Measurements from ENCODE around the gene GABRB1.

Gene GABRB1

DNA sequence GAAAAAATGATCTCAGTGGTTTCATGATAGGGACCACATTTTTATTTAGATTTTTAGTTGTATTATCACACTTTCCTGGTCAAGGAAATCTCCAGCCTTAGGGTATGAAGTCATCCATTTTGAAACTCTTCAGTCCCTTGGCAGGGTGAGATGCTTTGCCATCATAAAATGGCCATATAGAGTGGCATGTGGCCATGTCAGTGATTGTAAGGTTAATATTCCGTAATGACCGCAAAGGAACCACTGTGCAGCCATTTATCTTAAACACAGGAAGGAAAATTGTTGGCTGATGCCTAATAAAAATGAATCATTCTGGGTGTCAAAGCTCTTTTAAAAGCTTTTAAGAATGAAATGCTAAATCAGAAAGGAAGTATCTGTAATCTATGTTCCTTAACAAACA is 396.6 kb downstream of the GABRB1 start:
- Histone ChIP-seq H3K27ac (no peak overlapping the region), H3K4me3 (no peak overlapping the region)
- no peak for DNase-seq (ENCODE audit: low spot score)
- TF ChIP-seq, protein P1, sequence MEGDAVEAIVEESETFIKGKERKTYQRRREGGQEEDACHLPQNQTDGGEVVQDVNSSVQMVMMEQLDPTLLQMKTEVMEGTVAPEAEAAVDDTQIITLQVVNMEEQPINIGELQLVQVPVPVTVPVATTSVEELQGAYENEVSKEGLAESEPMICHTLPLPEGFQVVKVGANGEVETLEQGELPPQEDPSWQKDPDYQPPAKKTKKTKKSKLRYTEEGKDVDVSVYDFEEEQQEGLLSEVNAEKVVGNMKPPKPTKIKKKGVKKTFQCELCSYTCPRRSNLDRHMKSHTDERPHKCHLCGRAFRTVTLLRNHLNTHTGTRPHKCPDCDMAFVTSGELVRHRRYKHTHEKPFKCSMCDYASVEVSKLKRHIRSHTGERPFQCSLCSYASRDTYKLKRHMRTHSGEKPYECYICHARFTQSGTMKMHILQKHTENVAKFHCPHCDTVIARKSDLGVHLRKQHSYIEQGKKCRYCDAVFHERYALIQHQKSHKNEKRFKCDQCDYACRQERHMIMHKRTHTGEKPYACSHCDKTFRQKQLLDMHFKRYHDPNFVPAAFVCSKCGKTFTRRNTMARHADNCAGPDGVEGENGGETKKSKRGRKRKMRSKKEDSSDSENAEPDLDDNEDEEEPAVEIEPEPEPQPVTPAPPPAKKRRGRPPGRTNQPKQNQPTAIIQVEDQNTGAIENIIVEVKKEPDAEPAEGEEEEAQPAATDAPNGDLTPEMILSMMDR (IDR thresholded peaks at IDR 0.05): no peak

DNA sequence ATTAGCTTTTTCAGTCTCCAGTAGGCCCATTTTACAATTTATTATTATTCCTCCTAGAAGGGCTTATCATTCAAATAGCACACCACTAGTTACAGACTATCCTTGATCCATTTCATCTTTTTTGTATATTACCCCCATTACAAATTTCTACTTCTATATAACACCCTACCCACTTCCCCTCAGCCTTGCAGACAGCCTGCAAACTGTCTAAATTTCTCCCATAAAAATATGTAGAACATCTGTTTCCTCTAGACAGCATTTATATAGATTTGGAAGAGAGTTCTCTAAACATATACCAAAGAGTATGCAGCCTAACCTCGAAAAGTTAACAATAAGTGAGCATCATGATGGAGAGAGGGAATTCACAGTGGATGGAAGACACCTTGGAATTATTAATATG is 401.4 kb downstream of the GABRB1 start:
- no peak for DNase-seq (ENCODE audit: low spot score)
- no peak overlapping the region for H3K27ac ChIP-seq
- H3K4me3 ChIP-seq: no peak overlapping the region
- TF ChIP-seq, protein P1 (IDR thresholded peaks at IDR 0.05): no peak

DNA sequence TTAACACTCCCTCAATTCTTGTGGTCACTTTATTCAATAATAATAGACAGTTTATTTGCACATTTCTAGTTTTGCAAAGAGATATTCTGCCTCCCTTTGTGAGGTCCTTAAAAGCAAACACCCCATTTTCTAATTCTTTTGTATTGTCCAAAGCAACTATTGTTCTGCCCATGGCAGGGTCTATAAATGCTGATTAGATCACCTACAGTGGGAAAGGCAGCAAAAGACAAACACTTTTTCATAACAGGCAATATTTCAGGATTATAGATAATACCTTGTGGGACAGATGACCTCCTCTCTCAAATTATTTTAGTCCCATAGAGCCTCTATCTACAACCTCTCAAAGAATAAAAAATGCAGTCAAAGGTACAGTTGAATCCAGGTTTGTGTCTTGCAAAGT is 403.6 kb downstream of the GABRB1 start:
- no peak overlapping the region for H3K27ac ChIP-seq
- TF ChIP-seq, protein P1 (IDR thresholded peaks at IDR 0.05): no peak

DNA sequence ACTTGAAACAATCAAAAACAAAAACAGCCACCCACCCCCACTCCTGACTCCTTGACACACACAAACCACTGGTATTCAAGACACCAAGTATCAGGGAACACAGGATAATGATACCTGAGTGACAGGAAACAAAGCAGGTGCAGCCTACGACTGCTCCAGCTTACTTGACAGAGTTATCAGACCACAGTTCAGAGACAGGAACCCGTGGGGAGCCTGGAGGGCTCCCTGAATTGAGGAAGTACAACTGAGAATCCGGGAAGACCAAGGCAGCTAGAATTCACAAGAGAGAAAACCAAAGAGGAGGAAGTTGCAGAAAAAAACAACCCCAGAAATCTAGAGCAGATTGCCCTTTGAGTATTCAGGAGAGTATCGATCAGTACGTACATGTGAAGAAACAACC is 411.6 kb downstream of the GABRB1 start:
- H3K4me3 ChIP-seq: no peak overlapping the region
- TF ChIP-seq, protein P1 (IDR thresholded peaks at IDR 0.05): no peak
- H3K27ac ChIP-seq: no peak overlapping the region
- DNase-seq (ENCODE audit: low spot score): no peak

More for the DNA sequence above, 403.6 kb downstream of the GABRB1 start:
- no peak for DNase-seq (ENCODE audit: low spot score)
- H3K4me3 ChIP-seq: no peak overlapping the region

DNA sequence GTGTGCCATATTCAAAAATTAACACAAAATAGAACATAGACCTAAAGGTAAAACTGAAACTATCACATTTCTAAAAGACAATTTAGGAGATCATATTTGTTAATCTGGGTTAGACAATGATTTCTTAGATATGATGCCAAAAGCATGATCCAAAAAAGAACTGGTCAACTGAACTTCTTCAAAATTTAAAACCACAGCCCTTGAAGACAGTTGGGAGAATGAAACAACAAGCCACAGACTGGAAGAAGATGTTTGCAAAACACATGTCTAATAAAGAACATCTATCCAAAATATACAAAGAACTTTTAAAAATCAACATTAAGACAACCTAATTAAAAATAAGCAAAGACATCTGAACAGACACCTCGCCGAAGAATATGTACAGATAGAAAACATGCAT is 412.7 kb downstream of the GABRB1 start:
- no peak for DNase-seq (ENCODE audit: low spot score)
- no peak overlapping the region for H3K4me3 ChIP-seq
- H3K27ac ChIP-seq: no peak overlapping the region
- TF ChIP-seq, protein P1 (IDR thresholded peaks at IDR 0.05): no peak

DNA sequence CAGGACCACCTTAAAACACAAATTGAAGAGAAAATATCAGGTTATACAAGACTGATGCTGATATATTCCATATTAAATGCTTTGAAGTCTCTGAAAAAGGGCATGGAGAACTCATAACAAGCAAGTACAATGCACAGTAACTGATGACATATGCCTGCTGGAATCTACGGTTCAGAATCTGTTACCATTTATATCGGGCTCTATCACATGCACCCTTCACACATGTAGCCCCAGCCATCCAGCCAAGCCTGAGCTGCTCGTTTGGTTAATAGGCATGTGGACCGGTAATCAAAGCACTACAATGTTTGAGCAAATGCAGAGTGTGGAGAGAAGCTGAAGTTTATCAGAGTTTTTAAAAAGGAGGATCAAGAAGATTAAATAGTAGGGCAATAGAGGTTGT is 420.3 kb downstream of the GABRB1 start:
- Histone ChIP-seq H3K27ac (no peak overlapping the region), H3K4me3 (no peak overlapping the region)
- DNase-seq (ENCODE audit: low spot score): no peak
- TF ChIP-seq, protein P1 (IDR thresholded peaks at IDR 0.05): no peak

DNA sequence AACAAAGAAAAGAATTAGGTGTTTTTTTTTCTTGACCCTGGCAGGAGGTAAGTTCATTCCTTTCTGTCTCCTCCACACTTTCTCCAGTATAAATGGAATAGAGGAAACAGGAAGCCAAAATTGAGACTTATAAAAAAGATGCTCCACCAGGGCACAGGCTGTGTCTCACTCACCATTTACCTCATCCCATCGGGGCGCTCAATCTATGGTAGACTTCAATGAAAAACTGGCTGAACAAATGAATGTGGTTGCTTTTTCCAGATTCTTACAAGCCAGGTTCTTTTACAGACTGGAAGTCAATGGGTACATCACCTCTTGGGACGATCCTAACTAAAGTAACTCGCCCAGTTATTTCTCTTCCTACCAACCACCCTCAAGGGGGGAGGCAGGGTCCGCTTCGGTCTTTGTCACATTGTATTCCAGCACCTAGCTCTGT is 431.4 kb downstream of the GABRB1 start:
- TF ChIP-seq, protein P1 (IDR thresholded peaks at IDR 0.05): no peak

More for the DNA sequence above, 431.4 kb downstream of the GABRB1 start:
- Histone ChIP-seq H3K4me3 (peak overlapping the region; percentile 85), H3K27ac (peak overlapping the region; percentile 78 to 87)
- no peak for DNase-seq (ENCODE audit: low spot score)

Measured in coronary artery (tissue), 2 donors.